Spleen (tissue), 11 donors: ENCODE data around the gene KCMF1. TPM values are rescaled to one million over a fixed set of nuclear protein-coding genes. Genes with fewer than 3 reads are reported as not detected.

Experiments used
- DNase-seq: peaks from one replicate; pipeline ENCODE4 v3.0.0-alpha.2; 2020
- H3K27ac ChIP-seq, 8 donors: fragments of 200-600 bp; sonication (generic) in 7 of 8; 1 replicate in 4 of 8; 2 replicates in 4 of 8; pipeline versions ENCODE4 v1.5.0 to v1.8.0; 2016 to 2021; ENCODE audit warnings: inconsistent platforms in 4 of 8, mild to moderate bottlenecking in 4 of 8, moderate library complexity in 1 of 8
- H3K27me3 ChIP-seq, 7 donors: fragments of 200-600 bp; sonication (generic) in 6 of 7; replicated peaks in 1 of 7; 1 replicate in 4 of 7; 2 replicates in 3 of 7; pipeline versions ENCODE4 v1.5.0 to v1.8.0; 2016 to 2021; ENCODE audit warnings: inconsistent platforms in 3 of 7, mild to moderate bottlenecking in 1 of 7
- H3K36me3 ChIP-seq, 6 donors: fragments of 200-600 bp; sonication (generic) in 5 of 6; 1 replicate in 4 of 6; 2 replicates in 2 of 6; pipeline versions ENCODE4 v1.5.0 to v1.8.0; 2016 to 2021; ENCODE audit warnings: inconsistent platforms in 2 of 6
- H3K4me1 ChIP-seq, 6 donors: fragments of 200-600 bp; sonication (generic) in 5 of 6; 1 replicate in 3 of 6; 2 replicates in 3 of 6; pipeline versions ENCODE4 v1.5.0 to v1.8.0; 2016 to 2021; ENCODE audit warnings: inconsistent platforms in 3 of 6
- H3K4me3 ChIP-seq, 8 donors: fragments of 200-600 bp; sonication (generic) in 7 of 8; 1 replicate in 4 of 8; 2 replicates in 4 of 8; pipeline versions ENCODE4 v1.5.0 to v1.8.0; 2016 to 2021; ENCODE audit warnings: inconsistent platforms in 4 of 8, mild to moderate bottlenecking in 4 of 8, moderate library complexity in 2 of 8
- H3K9me3 ChIP-seq, 8 donors: fragments of 200-600 bp; sonication (generic) in 7 of 8; 1 replicate in 4 of 8; 2 replicates in 4 of 8; pipeline versions ENCODE4 v1.5.0 to v1.8.0; 2016 to 2021; ENCODE audit warnings: inconsistent platforms in 4 of 8
- POLR2A ChIP-seq, 3 donors: fragments of 450-650 bp; IDR thresholded peaks; one replicate each; pipeline ENCODE4 v1.5.1; 2017; ENCODE audit warnings: antibody characterized with exemption in 3 of 3, mild to moderate bottlenecking in 1 of 3
- POLR2AphosphoS5 ChIP-seq, 3 donors: sonication (generic); formaldehyde crosslinking; IDR thresholded peaks; one replicate each; pipeline ENCODE4 v1.5.1; 2017; ENCODE audit warnings: antibody characterized with exemption in 3 of 3
- WGBS, 5 donors: extraction: QIAGEN DNeasy Blood & Tissue Kit in 3 of 5; methylation state at CpG; one replicate each; pipeline versions ENCODE4 v1.1.5 to v1.1.7; 2013 to 2018; 5-methylcytosine and 5-hydroxymethylcytosine counted together
- intact Hi-C: fragments of 100-400 bp; cut with DNase I; formaldehyde crosslinking; loops from one replicate; pipeline ENCODE4 v1.15.0; 2023; ENCODE audit warnings: low total_unique reads
- polyA plus RNA-seq, 3 donors: library from polyadenylated mRNA; stranded (reverse); fragments of 200-250 nt; gene quantifications; one replicate each; pipeline ENCODE4 v1.2.1, GENCODE V29; 2013
- total RNA-seq, 7 donors: library from RNA; depleted of rRNA in 3 of 7; stranded (reverse); fragments of >200 nt in 3 of 7; fragmentation: NEBNext Ultra II Directional in 4 of 7; extraction: Animal tissue kit (Norgen Biotek cat#: 25700) in 4 of 7; gene quantifications; one replicate each; pipeline versions ENCODE4 v1.1.0 to v1.2.1, GENCODE V29; 2016 to 2021
- TF ChIP-seq, protein P1 (sequence below), 11 experiments: fragments of 200-600 bp in 7 of 11; fragments of 450-650 bp in 4 of 11; sonication (generic) in 4 of 11; IDR thresholded peaks in 8 of 11; conservative IDR thresholded peaks in 3 of 11; 1 replicate in 7 of 11; 2 replicates in 4 of 11; pipeline versions ENCODE4 v1.4.0 to v1.8.0; 2016 to 2021; ENCODE audit warnings: antibody characterized with exemption in 11 of 11, inconsistent platforms in 4 of 11, mild to moderate bottlenecking in 1 of 11
- donor health status: healthy with polysubstance abuse.
- donor health status: DM: no; HTN: no; CAD: no; lungs with moderate emphysema.
- donor health status: DM: no; HTN: no; CAD: no.
- donor health status: Bipolar disorder and iron deficiency.
- donor health status: healthy.
- donor health status: DM: no; HTN: no; CAD: no.
- donor health status: DM: yes; HTN: yes; CAD: no.

Gene KCMF1
- total and polyA plus RNA-seq, 10 donors: 15.9 to 68.1 (median 46.9) TPM

DNA sequence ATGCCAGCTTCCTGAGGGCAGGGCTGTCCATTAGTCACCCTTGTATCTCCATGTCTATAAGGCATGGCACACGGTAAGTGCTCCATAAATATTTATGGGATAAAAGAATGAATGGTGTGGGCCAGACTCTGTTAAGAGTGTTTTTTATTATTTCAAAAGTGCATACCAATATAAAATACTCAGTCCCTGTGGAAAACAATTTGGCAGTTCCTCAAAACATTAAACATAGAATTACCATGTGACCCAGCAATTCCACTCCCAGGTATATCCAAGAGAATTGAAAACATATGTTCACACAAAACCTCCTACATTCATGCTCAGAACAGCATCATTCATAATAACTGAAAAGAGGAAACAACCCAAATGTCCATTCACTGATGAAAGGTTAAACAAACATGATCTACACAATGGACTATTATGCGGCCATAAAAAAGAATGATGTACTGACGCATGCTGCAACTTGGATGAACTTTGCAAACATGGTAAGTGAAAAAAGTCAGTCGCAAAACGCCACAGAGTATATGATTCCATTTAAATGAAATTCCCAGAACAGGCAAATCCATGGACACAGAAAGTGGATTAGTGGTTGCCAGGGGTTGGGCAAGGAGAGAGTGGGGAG lies 93.1 kb downstream of the KCMF1 start:
- no peaks in the 10 kb centered on the region for H3K36me3 ChIP-seq
- intact Hi-C loops: no loop called here
- 91 to 94% (median 92%) methylated on average over 5 of the region's 5 CpGs for WGBS, 5 donors
- DNase-seq: no peak
- TF ChIP-seq POLR2AphosphoS5 (IDR thresholded peaks at IDR 0.05): no peak
- no peak for TF ChIP-seq POLR2A (IDR thresholded peaks at IDR 0.05)
- TF ChIP-seq, protein P1, sequence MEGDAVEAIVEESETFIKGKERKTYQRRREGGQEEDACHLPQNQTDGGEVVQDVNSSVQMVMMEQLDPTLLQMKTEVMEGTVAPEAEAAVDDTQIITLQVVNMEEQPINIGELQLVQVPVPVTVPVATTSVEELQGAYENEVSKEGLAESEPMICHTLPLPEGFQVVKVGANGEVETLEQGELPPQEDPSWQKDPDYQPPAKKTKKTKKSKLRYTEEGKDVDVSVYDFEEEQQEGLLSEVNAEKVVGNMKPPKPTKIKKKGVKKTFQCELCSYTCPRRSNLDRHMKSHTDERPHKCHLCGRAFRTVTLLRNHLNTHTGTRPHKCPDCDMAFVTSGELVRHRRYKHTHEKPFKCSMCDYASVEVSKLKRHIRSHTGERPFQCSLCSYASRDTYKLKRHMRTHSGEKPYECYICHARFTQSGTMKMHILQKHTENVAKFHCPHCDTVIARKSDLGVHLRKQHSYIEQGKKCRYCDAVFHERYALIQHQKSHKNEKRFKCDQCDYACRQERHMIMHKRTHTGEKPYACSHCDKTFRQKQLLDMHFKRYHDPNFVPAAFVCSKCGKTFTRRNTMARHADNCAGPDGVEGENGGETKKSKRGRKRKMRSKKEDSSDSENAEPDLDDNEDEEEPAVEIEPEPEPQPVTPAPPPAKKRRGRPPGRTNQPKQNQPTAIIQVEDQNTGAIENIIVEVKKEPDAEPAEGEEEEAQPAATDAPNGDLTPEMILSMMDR (IDR thresholded peaks at IDR 0.05 in 8 of 11, conservative IDR thresholded peaks at IDR 0.05 in 3 of 11): no peak
- no peaks in the 10 kb centered on the region for H3K9me3 ChIP-seq
- H3K27me3 ChIP-seq: peaks cover 0 to 24% (median 0%) of the 10 kb centered on the region in 7 donors
- no peak overlapping the region for H3K4me3 ChIP-seq
- H3K4me1 ChIP-seq: peaks cover 0 to 12% (median 7%) of the 10 kb centered on the region in 6 donors
- no peak overlapping the region for H3K27ac ChIP-seq

GRCh38 chr2:85064927-85065577 lies 94.1 kb downstream of the KCMF1 start:
- Histone ChIP-seq H3K27me3 (peaks cover 0 to 24% (median 0%) of the 10 kb centered on the region in 7 donors), H3K36me3 (no peaks in the 10 kb centered on the region), H3K9me3 (no peaks in the 10 kb centered on the region), H3K4me3 (no peak overlapping the region), H3K4me1 (peaks cover 0 to 12% (median 7%) of the 10 kb centered on the region in 6 donors), H3K27ac (no peak overlapping the region)
- WGBS, 5 donors: 70 to 77% (median 73%) methylated on average over 12 to 14 of the region's 14 CpGs
- no peak for TF ChIP-seq POLR2A (IDR thresholded peaks at IDR 0.05)
- no peak for TF ChIP-seq POLR2AphosphoS5 (IDR thresholded peaks at IDR 0.05)
- TF ChIP-seq, protein P1 (IDR thresholded peaks at IDR 0.05 in 8 of 11, conservative IDR thresholded peaks at IDR 0.05 in 3 of 11): no peak
- intact Hi-C loops: loop anchor here (5.0 kb wide), 1 partner anchor 67 kb away; the partner anchor contains the start of gene TCF7L1
- no peak for DNase-seq

GRCh38 chr2:85066006-85066740 lies 95.2 kb downstream of the KCMF1 start:
- 78 to 88% (median 80%) methylated on average over 11 of the region's 11 CpGs for WGBS, 5 donors
- intact Hi-C loops: loop anchor here (5.0 kb wide), 1 partner anchor 66 kb away; the partner anchor contains the start of gene TCF7L1
- peaks cover 0 to 12% (median 7%) of the 10 kb centered on the region in 6 donors for H3K4me1 ChIP-seq
- H3K9me3 ChIP-seq: no peaks in the 10 kb centered on the region
- DNase-seq: no peak
- H3K36me3 ChIP-seq: no peaks in the 10 kb centered on the region
- H3K27me3 ChIP-seq: peaks cover 0 to 24% (median 0%) of the 10 kb centered on the region in 7 donors
- no peak overlapping the region for H3K4me3 ChIP-seq
- TF ChIP-seq POLR2AphosphoS5 (IDR thresholded peaks at IDR 0.05): no peak
- no peak for TF ChIP-seq POLR2A (IDR thresholded peaks at IDR 0.05)
- TF ChIP-seq, protein P1 (IDR thresholded peaks at IDR 0.05 in 8 of 11, conservative IDR thresholded peaks at IDR 0.05 in 3 of 11): no peak
- no peak overlapping the region for H3K27ac ChIP-seq
